ENCODE measurements around the gene VWA5B2. TPM values are rescaled to one million over a fixed set of nuclear protein-coding genes. Genes with fewer than 3 reads are reported as not detected.

Gene VWA5B2
- total RNA-seq, 1 donor: under 0.01 TPM

GRCh38 chr3:184234224-184234623 lies 4.8 kb downstream of the VWA5B2 start:
- peaks cover 30% of the 10 kb centered on the region for H3K27me3 ChIP-seq (ENCODE audit: insufficient read depth, low read length)
- peaks cover 18% of the 10 kb centered on the region for H3K4me1 ChIP-seq (ENCODE audit: insufficient read depth, low read length)
- H3K9me3 ChIP-seq (ENCODE audit: low read depth, low read length): no peaks in the 10 kb centered on the region
- no peak overlapping the region for H3K4me3 ChIP-seq (ENCODE audit: low read length)

GRCh38 chr3:184234671-184235380 lies 5.4 kb downstream of the VWA5B2 start:
- Histone ChIP-seq H3K4me1 (ENCODE audit: insufficient read depth, low read length) (peaks cover 12% of the 10 kb centered on the region), H3K4me3 (ENCODE audit: low read length) (no peak overlapping the region), H3K27me3 (ENCODE audit: insufficient read depth, low read length) (peaks cover 26% of the 10 kb centered on the region), H3K9me3 (ENCODE audit: low read depth, low read length) (no peaks in the 10 kb centered on the region)

- no peak overlapping the region for H3K4me3 ChIP-seq (ENCODE audit: low read length)
These were observed 6.1 kb downstream of the VWA5B2 start for GRCh38 chr3:184235381-184236032.

GRCh38 chr3:184236033-184236410 lies 6.6 kb downstream of the VWA5B2 start:
- peaks cover 20% of the 10 kb centered on the region for H3K27me3 ChIP-seq (ENCODE audit: insufficient read depth, low read length)
- H3K9me3 ChIP-seq (ENCODE audit: low read depth, low read length): no peaks in the 10 kb centered on the region
- no peaks in the 10 kb centered on the region for H3K4me1 ChIP-seq (ENCODE audit: insufficient read depth, low read length)
- H3K4me3 ChIP-seq (ENCODE audit: low read length): no peak overlapping the region

More at GRCh38 chr3:184235381-184236032, 6.1 kb downstream of the VWA5B2 start:
- Histone ChIP-seq H3K9me3 (ENCODE audit: low read depth, low read length) (no peaks in the 10 kb centered on the region), H3K27me3 (ENCODE audit: insufficient read depth, low read length) (peaks cover 23% of the 10 kb centered on the region), H3K4me1 (ENCODE audit: insufficient read depth, low read length) (peaks cover 5% of the 10 kb centered on the region)

GRCh38 chr3:184236636-184237035 lies 7.3 kb downstream of the VWA5B2 start:
- Histone ChIP-seq H3K4me1 (ENCODE audit: insufficient read depth, low read length) (no peaks in the 10 kb centered on the region), H3K4me3 (ENCODE audit: low read length) (no peak overlapping the region), H3K27me3 (ENCODE audit: insufficient read depth, low read length) (peaks cover 14% of the 10 kb centered on the region), H3K9me3 (ENCODE audit: low read depth, low read length) (no peaks in the 10 kb centered on the region)

GRCh38 chr3:184237211-184237610 lies 7.8 kb downstream of the VWA5B2 start:
- Histone ChIP-seq H3K9me3 (ENCODE audit: low read depth, low read length) (no peaks in the 10 kb centered on the region), H3K4me1 (ENCODE audit: insufficient read depth, low read length) (no peaks in the 10 kb centered on the region), H3K4me3 (ENCODE audit: low read length) (no peak overlapping the region), H3K27me3 (ENCODE audit: insufficient read depth, low read length) (peaks cover 8% of the 10 kb centered on the region)

- Histone ChIP-seq H3K4me1 (ENCODE audit: insufficient read depth, low read length) (no peaks in the 10 kb centered on the region), H3K9me3 (ENCODE audit: low read depth, low read length) (no peaks in the 10 kb centered on the region), H3K27me3 (ENCODE audit: insufficient read depth, low read length) (peaks cover 2% of the 10 kb centered on the region), H3K4me3 (ENCODE audit: low read length) (no peak overlapping the region)
These were observed 8.4 kb downstream of the VWA5B2 start for GRCh38 chr3:184237807-184238206.

- Histone ChIP-seq H3K4me1 (ENCODE audit: insufficient read depth, low read length) (no peaks in the 10 kb centered on the region), H3K27me3 (ENCODE audit: insufficient read depth, low read length) (no peaks in the 10 kb centered on the region)
These were observed 8.9 kb downstream of the VWA5B2 start for GRCh38 chr3:184238246-184238818.

GRCh38 chr3:184239221-184239620 lies 9.8 kb downstream of the VWA5B2 start:
- no peak overlapping the region for H3K4me3 ChIP-seq (ENCODE audit: low read length)
- no peaks in the 10 kb centered on the region for H3K4me1 ChIP-seq (ENCODE audit: insufficient read depth, low read length)
- no peaks in the 10 kb centered on the region for H3K9me3 ChIP-seq (ENCODE audit: low read depth, low read length)
- no peaks in the 10 kb centered on the region for H3K27me3 ChIP-seq (ENCODE audit: insufficient read depth, low read length)

More at GRCh38 chr3:184238246-184238818, 8.9 kb downstream of the VWA5B2 start:
- Histone ChIP-seq H3K9me3 (ENCODE audit: low read depth, low read length) (no peaks in the 10 kb centered on the region), H3K4me3 (ENCODE audit: low read length) (no peak overlapping the region)

GRCh38 chr3:184239708-184240107 lies 10.3 kb downstream of the VWA5B2 start:
- Histone ChIP-seq H3K27me3 (ENCODE audit: insufficient read depth, low read length) (no peaks in the 10 kb centered on the region), H3K4me1 (ENCODE audit: insufficient read depth, low read length) (no peaks in the 10 kb centered on the region), H3K9me3 (ENCODE audit: low read depth, low read length) (no peaks in the 10 kb centered on the region), H3K4me3 (ENCODE audit: low read length) (no peak overlapping the region)

GRCh38 chr3:184240384-184241140 lies 11.2 kb downstream of the VWA5B2 start:
- Histone ChIP-seq H3K4me3 (ENCODE audit: low read length) (no peak overlapping the region), H3K9me3 (ENCODE audit: low read depth, low read length) (no peaks in the 10 kb centered on the region), H3K27me3 (ENCODE audit: insufficient read depth, low read length) (no peaks in the 10 kb centered on the region), H3K4me1 (ENCODE audit: insufficient read depth, low read length) (no peaks in the 10 kb centered on the region)

GRCh38 chr3:184241141-184241446 lies 11.7 kb downstream of the VWA5B2 start:
- no peaks in the 10 kb centered on the region for H3K27me3 ChIP-seq (ENCODE audit: insufficient read depth, low read length)
- no peak overlapping the region for H3K4me3 ChIP-seq (ENCODE audit: low read length)
- no peaks in the 10 kb centered on the region for H3K9me3 ChIP-seq (ENCODE audit: low read depth, low read length)
- H3K4me1 ChIP-seq (ENCODE audit: insufficient read depth, low read length): no peaks in the 10 kb centered on the region

GRCh38 chr3:184241447-184242296 lies 12.3 kb downstream of the VWA5B2 start:
- H3K4me1 ChIP-seq (ENCODE audit: insufficient read depth, low read length): no peaks in the 10 kb centered on the region
- no peaks in the 10 kb centered on the region for H3K9me3 ChIP-seq (ENCODE audit: low read depth, low read length)
- no peak overlapping the region for H3K4me3 ChIP-seq (ENCODE audit: low read length)
- no peaks in the 10 kb centered on the region for H3K27me3 ChIP-seq (ENCODE audit: insufficient read depth, low read length)

- Histone ChIP-seq H3K9me3 (ENCODE audit: low read depth, low read length) (no peaks in the 10 kb centered on the region), H3K4me3 (ENCODE audit: low read length) (no peak overlapping the region), H3K4me1 (ENCODE audit: insufficient read depth, low read length) (no peaks in the 10 kb centered on the region), H3K27me3 (ENCODE audit: insufficient read depth, low read length) (no peaks in the 10 kb centered on the region)
These were observed 12.9 kb downstream of the VWA5B2 start for GRCh38 chr3:184242297-184242685.
